Fibroblast of villous mesenchyme (primary cell): Measurements from ENCODE around the gene NOG. TPM values are rescaled to one million over a fixed set of nuclear protein-coding genes. Genes with fewer than 3 reads are reported as not detected.

Experiments
- DNase-seq: peaks from one replicate; pipeline ENCODE4 v3.0.0-alpha.2; 2010; ENCODE audit warnings: low read depth
- H3K4me3 ChIP-seq: 2 replicates; pipeline ENCODE4 v1.5.1; 2011; ENCODE audit warnings: low read depth, mild to moderate bottlenecking, low read length
- total RNA-seq: library from RNA; depleted of rRNA; stranded (reverse); fragments of >200 nt; gene quantifications from 2 replicates; pipeline ENCODE4 v1.2.3, GENCODE V29; 2012
- TF ChIP-seq, protein P1 (sequence below): IDR thresholded peaks from 2 replicates; pipeline ENCODE4 v1.5.1; 2012; ENCODE audit warnings: low read depth, mild to moderate bottlenecking, low read length; ENCODE audit not compliant: insufficient read depth

NOG gene
- 0.64 and 2.6 TPM in 2 replicates for total RNA-seq

DNA sequence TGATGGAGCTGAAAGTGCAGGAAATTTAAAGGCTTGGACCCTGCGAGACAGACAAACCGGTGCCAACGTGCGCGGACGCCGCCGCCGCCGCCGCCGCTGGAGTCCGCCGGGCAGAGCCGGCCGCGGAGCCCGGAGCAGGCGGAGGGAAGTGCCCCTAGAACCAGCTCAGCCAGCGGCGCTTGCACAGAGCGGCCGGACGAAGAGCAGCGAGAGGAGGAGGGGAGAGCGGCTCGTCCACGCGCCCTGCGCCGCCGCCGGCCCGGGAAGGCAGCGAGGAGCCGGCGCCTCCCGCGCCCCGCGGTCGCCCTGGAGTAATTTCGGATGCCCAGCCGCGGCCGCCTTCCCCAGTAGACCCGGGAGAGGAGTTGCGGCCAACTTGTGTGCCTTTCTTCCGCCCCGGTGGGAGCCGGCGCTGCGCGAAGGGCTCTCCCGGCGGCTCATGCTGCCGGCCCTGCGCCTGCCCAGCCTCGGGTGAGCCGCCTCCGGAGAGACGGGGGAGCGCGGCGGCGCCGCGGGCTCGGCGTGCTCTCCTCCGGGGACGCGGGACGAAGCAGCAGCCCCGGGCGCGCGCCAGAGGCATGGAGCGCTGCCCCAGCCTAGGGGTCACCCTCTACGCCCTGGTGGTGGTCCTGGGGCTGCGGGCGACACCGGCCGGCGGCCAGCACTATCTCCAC, at the start of gene NOG:
NOG (plus strand) TSS at position 54 of the 674 bp plus-strand sequence; CDS start at position 579, 525 bp downstream.
- DNase-seq, result peak; percentile 58
- TF ChIP-seq, protein P1, sequence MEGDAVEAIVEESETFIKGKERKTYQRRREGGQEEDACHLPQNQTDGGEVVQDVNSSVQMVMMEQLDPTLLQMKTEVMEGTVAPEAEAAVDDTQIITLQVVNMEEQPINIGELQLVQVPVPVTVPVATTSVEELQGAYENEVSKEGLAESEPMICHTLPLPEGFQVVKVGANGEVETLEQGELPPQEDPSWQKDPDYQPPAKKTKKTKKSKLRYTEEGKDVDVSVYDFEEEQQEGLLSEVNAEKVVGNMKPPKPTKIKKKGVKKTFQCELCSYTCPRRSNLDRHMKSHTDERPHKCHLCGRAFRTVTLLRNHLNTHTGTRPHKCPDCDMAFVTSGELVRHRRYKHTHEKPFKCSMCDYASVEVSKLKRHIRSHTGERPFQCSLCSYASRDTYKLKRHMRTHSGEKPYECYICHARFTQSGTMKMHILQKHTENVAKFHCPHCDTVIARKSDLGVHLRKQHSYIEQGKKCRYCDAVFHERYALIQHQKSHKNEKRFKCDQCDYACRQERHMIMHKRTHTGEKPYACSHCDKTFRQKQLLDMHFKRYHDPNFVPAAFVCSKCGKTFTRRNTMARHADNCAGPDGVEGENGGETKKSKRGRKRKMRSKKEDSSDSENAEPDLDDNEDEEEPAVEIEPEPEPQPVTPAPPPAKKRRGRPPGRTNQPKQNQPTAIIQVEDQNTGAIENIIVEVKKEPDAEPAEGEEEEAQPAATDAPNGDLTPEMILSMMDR, result no peak
- peak within 1 kb of the TSS; percentile 56 for H3K4me3 ChIP-seq

DNA sequence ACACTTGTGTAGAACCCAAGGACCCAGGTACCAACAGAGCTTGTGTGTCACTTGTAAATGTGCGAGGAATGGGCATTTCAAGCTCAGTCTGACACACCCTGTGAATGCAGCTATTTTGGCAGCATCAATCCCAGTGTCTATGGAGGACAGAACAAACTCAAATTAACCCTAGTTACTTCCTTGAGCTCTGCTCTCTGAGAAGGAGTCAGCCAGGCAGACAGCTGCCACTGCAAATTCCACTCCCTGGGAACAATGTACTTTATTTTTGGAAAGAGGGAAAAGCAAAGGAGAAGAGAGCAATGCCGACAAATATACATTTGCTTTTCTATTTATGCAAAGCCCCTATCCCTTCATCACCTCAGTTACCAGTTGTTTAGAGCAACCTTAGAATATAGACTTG, 48.4 kb upstream of the NOG start:
- no peak overlapping the region for H3K4me3 ChIP-seq
- TF ChIP-seq, protein P1, result no peak
- DNase-seq, result no peak

- TF ChIP-seq, protein P1, result no peak
- no peak for DNase-seq
- H3K4me3 ChIP-seq, result no peak overlapping the region
Observed at GRCh38 chr17:56545930-56546329, 47.6 kb upstream of the NOG start.

DNA sequence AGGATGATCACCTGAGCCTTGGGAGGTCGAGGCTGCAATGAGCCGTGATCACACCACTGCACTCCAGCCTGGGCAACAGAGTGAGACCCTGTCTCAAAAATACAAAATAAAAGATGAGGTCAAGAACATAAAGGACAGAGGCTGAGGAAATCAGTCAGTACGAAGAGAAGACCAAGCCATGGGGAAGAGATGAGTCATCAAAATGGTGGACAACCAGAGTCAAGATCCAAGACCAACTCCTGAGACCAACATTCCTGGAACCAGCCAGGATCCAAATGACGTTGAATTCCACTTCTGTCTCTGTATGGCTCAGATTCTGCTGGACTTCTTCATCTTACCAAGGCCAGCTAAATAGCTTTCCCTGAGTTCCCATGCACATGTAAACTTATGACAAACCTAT, 44.8 kb upstream of the NOG start:
- TF ChIP-seq, protein P1, result no peak
- DNase-seq, result no peak
- no peak overlapping the region for H3K4me3 ChIP-seq

DNA sequence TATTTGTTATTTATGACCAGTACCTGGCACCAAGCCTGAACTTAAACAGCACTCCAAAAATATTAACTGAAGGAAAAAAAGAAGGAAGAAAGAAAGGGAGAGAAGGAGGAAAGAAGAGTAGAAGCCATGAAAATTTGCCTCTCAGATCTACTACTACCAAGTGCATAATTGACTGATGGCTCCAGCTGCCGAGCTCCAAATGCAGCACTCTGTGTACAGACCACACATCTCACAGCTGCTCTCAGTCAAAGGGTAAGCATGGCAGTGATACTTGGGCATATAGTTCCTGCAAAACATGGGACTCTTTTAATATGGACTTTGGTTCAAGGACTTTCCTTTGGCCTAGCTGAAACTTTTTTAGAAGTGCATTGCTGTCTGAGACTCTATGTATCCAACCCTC, 44.0 kb upstream of the NOG start:
- no peak for DNase-seq
- no peak overlapping the region for H3K4me3 ChIP-seq
- TF ChIP-seq, protein P1, result no peak

- no peak overlapping the region for H3K4me3 ChIP-seq
- TF ChIP-seq, protein P1, result no peak
- DNase-seq, result no peak
Observed at GRCh38 chr17:56557682-56558081, 35.8 kb upstream of the NOG start.

GRCh38 chr17:56558088-56558487, 35.4 kb upstream of the NOG start:
- H3K4me3 ChIP-seq, result no peak overlapping the region
- no peak for DNase-seq
- TF ChIP-seq, protein P1, result no peak
